GM08714 (cell line): ENCODE measurements around the gene CCT7.
A peak's percentile ranks its signal among the peaks of the same experiment; 100 is the strongest.

Experiments used
- H3K4me3 ChIP-seq: fragments of 200-500 bp; sonication (Bioruptor generic); 2 replicates; pipeline ENCODE4 v1.5.1; 2014; ENCODE audit warnings: mild to moderate bottlenecking, low read length, inconsistent platforms
- ZNF274 ChIP-seq: IDR thresholded peaks from 2 replicates; pipeline ENCODE4 v1.6.1; 2012; ENCODE audit warnings: mild to moderate bottlenecking, low read depth, low read length

CCT7 gene

GRCh38 chr2:73214120-73215035 lies 19.7 kb upstream of the CCT7 start, which contains the start of gene SMYD5:
TSS of gene SMYD5 (plus strand) at chr2:73214245. CDS start at chr2:73214267, 22 bp downstream.
- H3K4me3 ChIP-seq, result peak within 1 kb of the TSS; percentile 75
- TF ChIP-seq ZNF274, result no peak

- no peak overlapping the region for H3K4me3 ChIP-seq
- TF ChIP-seq ZNF274, result no peak
Observed at GRCh38 chr2:73215254-73215653, 18.9 kb upstream of the CCT7 start.

- TF ChIP-seq ZNF274, result no peak
- H3K4me3 ChIP-seq, result no peak overlapping the region
Observed at GRCh38 chr2:73217160-73217559, 16.9 kb upstream of the CCT7 start.

GRCh38 chr2:73217826-73218225 lies 16.3 kb upstream of the CCT7 start:
- H3K4me3 ChIP-seq, result no peak overlapping the region
- TF ChIP-seq ZNF274, result no peak

GRCh38 chr2:73218298-73218697 lies 15.8 kb upstream of the CCT7 start:
- H3K4me3 ChIP-seq, result no peak overlapping the region
- TF ChIP-seq ZNF274, result no peak

GRCh38 chr2:73223821-73224220 lies 10.3 kb upstream of the CCT7 start:
- TF ChIP-seq ZNF274, result no peak
- H3K4me3 ChIP-seq, result no peak overlapping the region

GRCh38 chr2:73225513-73226360 lies 8.4 kb upstream of the CCT7 start:
- H3K4me3 ChIP-seq, result no peak overlapping the region
- TF ChIP-seq ZNF274, result no peak

- H3K4me3 ChIP-seq, result no peak overlapping the region
- no peak for TF ChIP-seq ZNF274
Observed at GRCh38 chr2:73227086-73227485, 7.0 kb upstream of the CCT7 start.

- TF ChIP-seq ZNF274, result no peak
Observed at GRCh38 chr2:73228631-73229030, 5.5 kb upstream of the CCT7 start.

GRCh38 chr2:73232403-73233153 lies 1.5 kb upstream of the CCT7 start:
- peak overlapping the region; percentile 77 for H3K4me3 ChIP-seq
- no peak for TF ChIP-seq ZNF274

More at GRCh38 chr2:73228631-73229030, 5.5 kb upstream of the CCT7 start:
- H3K4me3 ChIP-seq, result no peak overlapping the region

- peak within 1 kb of the TSS; percentile 79 for H3K4me3 ChIP-seq
- no peak for TF ChIP-seq ZNF274
Observed at GRCh38 chr2:73233154-73233931, 765 bp upstream of the CCT7 start, which contains the start of gene PRADC1. TSS of gene PRADC1 (minus strand) at chr2:73233239. CDS start at chr2:73233160, 79 bp downstream.

- TF ChIP-seq ZNF274, result no peak
- peak overlapping the region; percentile 79 for H3K4me3 ChIP-seq
Observed at GRCh38 chr2:73235315-73236028, 1.4 kb downstream of the CCT7 start.
